Mesendoderm (in vitro differentiated cells): Measurements from ENCODE around the gene ZNF672.

ENCODE experiments used
- DNase-seq: peaks from one replicate; pipeline ENCODE4 v3.0.0; 2013
- H2AK5ac ChIP-seq: 2 replicates; pipeline ENCODE4 v1.6.1; 2013; ENCODE audit warnings: low read length, inconsistent platforms
- H2BK120ac ChIP-seq: 2 replicates; pipeline ENCODE4 v1.6.1; 2013; ENCODE audit warnings: low read depth, mild to moderate bottlenecking, low read length, moderate library complexity, mixed read lengths
- H2BK15ac ChIP-seq: replicated peaks from 2 replicates; pipeline ENCODE4 v1.6.1; 2013; ENCODE audit warnings: low read depth, mild to moderate bottlenecking, moderate library complexity
- H2BK5ac ChIP-seq: 2 replicates; pipeline ENCODE4 v1.6.1; 2013; ENCODE audit warnings: low read length, inconsistent platforms
- H3K18ac ChIP-seq: 2 replicates; pipeline ENCODE4 v1.6.1; 2013; ENCODE audit warnings: mild to moderate bottlenecking, low read length, mixed read lengths
- H3K23ac ChIP-seq: one replicate; pipeline ENCODE4 v1.6.1; 2013; ENCODE audit warnings: low read length
- H3K27ac ChIP-seq: 2 replicates; pipeline ENCODE4 v1.5.1; 2013; ENCODE audit warnings: low read depth, mild to moderate bottlenecking, inconsistent platforms, low read length, moderate library complexity
- H3K27me3 ChIP-seq: 2 replicates; pipeline ENCODE4 v1.6.1; 2013; ENCODE audit warnings: low read length, control low read depth, mild to moderate bottlenecking, inconsistent platforms; ENCODE audit not compliant: insufficient read depth, poor library complexity
- H3K36me3 ChIP-seq: 2 replicates; pipeline ENCODE4 v1.6.1; 2013; ENCODE audit warnings: low read length, inconsistent platforms; ENCODE audit not compliant: control insufficient read depth, insufficient read depth
- H3K4ac ChIP-seq: one replicate; pipeline ENCODE4 v1.6.1; 2013; ENCODE audit warnings: low read depth, mild to moderate bottlenecking, low read length, moderate library complexity
- H3K4me1 ChIP-seq: 2 replicates; pipeline ENCODE4 v1.6.1; 2013; ENCODE audit warnings: low read depth, low read length, inconsistent platforms; ENCODE audit not compliant: control insufficient read depth
- H3K4me2 ChIP-seq: 2 replicates; pipeline ENCODE4 v1.6.1; 2013; ENCODE audit warnings: low read length
- H3K4me3 ChIP-seq: 2 replicates; pipeline ENCODE4 v1.5.1; 2013; ENCODE audit warnings: mild to moderate bottlenecking, low read length
- H3K56ac ChIP-seq: one replicate; pipeline ENCODE4 v1.6.1; 2013; ENCODE audit warnings: low read length
- H3K79me1 ChIP-seq: 2 replicates; pipeline ENCODE4 v1.6.1; 2013; ENCODE audit warnings: low read length, inconsistent platforms
- H3K79me2 ChIP-seq: 2 replicates; pipeline ENCODE4 v1.6.1; 2013; ENCODE audit warnings: mild to moderate bottlenecking, low read length; ENCODE audit not compliant: control insufficient read depth, insufficient read depth
- H3K9ac ChIP-seq: 2 replicates; pipeline ENCODE4 v1.6.1; 2013; ENCODE audit warnings: low read length, inconsistent platforms
- H4K5ac ChIP-seq: one replicate; pipeline ENCODE4 v1.6.1; 2013; ENCODE audit warnings: low read length
- H4K8ac ChIP-seq: one replicate; pipeline ENCODE4 v1.6.1; 2013; ENCODE audit warnings: low read depth, mild to moderate bottlenecking, control low read depth, low read length, moderate library complexity
- WGBS: extraction: QIAGEN DNeasy Blood & Tissue Kit; methylation state at CpG from one replicate; pipeline ENCODE4 v1.1.7; 2013; ENCODE audit warnings: low lambda C conversion rate, missing lambda C conversion rate; ENCODE audit not compliant: insufficient coverage; ENCODE audit errors: extremely low coverage; 5-methylcytosine and 5-hydroxymethylcytosine counted together

The ZNF672 gene

GRCh38 chr1:248858891-248859889, 21.2 kb downstream of the ZNF672 start, which contains the start of gene ZNF692:
TSS of gene ZNF692 (minus strand) at chr1:248859085. CDS start at chr1:248858309, 776 bp downstream.
- Histone ChIP-seq H2BK15ac (no peak within 1 kb of the TSS), H3K79me1 (peaks cover 2% of the 10 kb centered on the region), H2BK5ac (peak within 1 kb of the TSS; percentile 69), H3K4me1 (peaks cover 3% of the 10 kb centered on the region), H3K79me2 (no peaks in the 10 kb centered on the region), H2AK5ac (no peak within 1 kb of the TSS), H3K27ac (peak within 1 kb of the TSS; percentile 30), H4K8ac (peak within 1 kb of the TSS; percentile 69), H3K56ac (peak within 1 kb of the TSS; percentile 98), H3K27me3 (no peaks in the 10 kb centered on the region), H4K5ac (peak within 1 kb of the TSS; percentile 17), H3K36me3 (no peaks in the 10 kb centered on the region), H3K23ac (peak within 1 kb of the TSS; percentile 30), H3K4me2 (peak within 1 kb of the TSS; percentile 77), H3K9ac (peak within 1 kb of the TSS; percentile 97), H2BK120ac (no peak within 1 kb of the TSS), H3K4ac (peak within 1 kb of the TSS; percentile 25), H3K18ac (peak within 1 kb of the TSS; percentile 78), H3K4me3 (peak within 1 kb of the TSS; percentile 78)
- no CpG with 5 or more reads among the region's 62 CpGs for WGBS
- peak; percentile 98 for DNase-seq

GRCh38 chr1:248860007-248860406, 22.0 kb downstream of the ZNF672 start:
- Histone ChIP-seq H3K23ac (no peak overlapping the region), H3K27me3 (no peaks in the 10 kb centered on the region)
- no CpG with 5 or more reads among the region's 4 CpGs for WGBS

GRCh38 chr1:248861616-248862015, 23.6 kb downstream of the ZNF672 start:
- no peak overlapping the region for H3K18ac ChIP-seq
- H4K8ac ChIP-seq, result no peak overlapping the region
- no peak overlapping the region for H3K4me2 ChIP-seq
- no peak overlapping the region for H3K4ac ChIP-seq
- peaks cover 2% of the 10 kb centered on the region for H3K79me1 ChIP-seq
- no peak overlapping the region for H3K4me3 ChIP-seq
- no peak overlapping the region for H2AK5ac ChIP-seq
- H3K36me3 ChIP-seq, result no peaks in the 10 kb centered on the region
- no peak overlapping the region for H2BK15ac ChIP-seq
- H3K23ac ChIP-seq, result no peak overlapping the region
- H2BK120ac ChIP-seq, result no peak overlapping the region
- no CpG with 5 or more reads among the region's 2 CpGs for WGBS
- H2BK5ac ChIP-seq, result no peak overlapping the region
- no peaks in the 10 kb centered on the region for H3K79me2 ChIP-seq
- peaks cover 3% of the 10 kb centered on the region for H3K4me1 ChIP-seq
- no peaks in the 10 kb centered on the region for H3K27me3 ChIP-seq
- no peak overlapping the region for H3K56ac ChIP-seq
- no peak overlapping the region for H4K5ac ChIP-seq
- no peak overlapping the region for H3K27ac ChIP-seq
- H3K9ac ChIP-seq, result no peak overlapping the region
- DNase-seq, result no peak

More at GRCh38 chr1:248860007-248860406, 22.0 kb downstream of the ZNF672 start:
- H3K79me2 ChIP-seq, result no peaks in the 10 kb centered on the region
- H3K27ac ChIP-seq, result no peak overlapping the region
- H3K4me1 ChIP-seq, result peaks cover 3% of the 10 kb centered on the region
- DNase-seq, result no peak
- H2BK5ac ChIP-seq, result no peak overlapping the region
- no peak overlapping the region for H3K9ac ChIP-seq
- no peaks in the 10 kb centered on the region for H3K36me3 ChIP-seq
- no peak overlapping the region for H3K4ac ChIP-seq
- H2BK120ac ChIP-seq, result no peak overlapping the region
- H4K5ac ChIP-seq, result no peak overlapping the region
- H3K56ac ChIP-seq, result no peak overlapping the region
- no peak overlapping the region for H4K8ac ChIP-seq
- no peak overlapping the region for H3K18ac ChIP-seq
- H3K4me2 ChIP-seq, result no peak overlapping the region
- H3K79me1 ChIP-seq, result peaks cover 2% of the 10 kb centered on the region
- H2BK15ac ChIP-seq, result no peak overlapping the region
- H2AK5ac ChIP-seq, result no peak overlapping the region
- no peak overlapping the region for H3K4me3 ChIP-seq

- no peak overlapping the region for H2BK5ac ChIP-seq
- H3K4me2 ChIP-seq, result peak overlapping the region; percentile 93
- no peak for DNase-seq
- no peak overlapping the region for H4K5ac ChIP-seq
- no peaks in the 10 kb centered on the region for H3K79me2 ChIP-seq
- H3K79me1 ChIP-seq, result peaks cover 2% of the 10 kb centered on the region
- H2AK5ac ChIP-seq, result no peak overlapping the region
- no peak overlapping the region for H2BK15ac ChIP-seq
- H3K56ac ChIP-seq, result peak overlapping the region; percentile 88
- H3K18ac ChIP-seq, result no peak overlapping the region
- H3K23ac ChIP-seq, result peak overlapping the region; percentile 60
- peak overlapping the region; percentile 67 for H3K4me3 ChIP-seq
- H3K4me1 ChIP-seq, result peaks cover 3% of the 10 kb centered on the region
- peak overlapping the region; percentile 82 for H3K9ac ChIP-seq
- WGBS, result no CpG with 5 or more reads among the region's 4 CpGs
- H3K27me3 ChIP-seq, result no peaks in the 10 kb centered on the region
- H3K36me3 ChIP-seq, result no peaks in the 10 kb centered on the region
- H3K27ac ChIP-seq, result no peak overlapping the region
- no peak overlapping the region for H2BK120ac ChIP-seq
- H3K4ac ChIP-seq, result no peak overlapping the region
- H4K8ac ChIP-seq, result no peak overlapping the region
Measured at GRCh38 chr1:248862695-248862997, 24.6 kb downstream of the ZNF672 start.

GRCh38 chr1:248862998-248863881, 25.2 kb downstream of the ZNF672 start:
- WGBS, result no CpG with 5 or more reads among the region's 46 CpGs
- peak; percentile 75 for DNase-seq
- H3K4me3 ChIP-seq, result peak overlapping the region; percentile 67
- no peak overlapping the region for H3K27ac ChIP-seq
- no peak overlapping the region for H2BK5ac ChIP-seq
- no peak overlapping the region for H4K8ac ChIP-seq
- no peak overlapping the region for H4K5ac ChIP-seq
- no peak overlapping the region for H3K18ac ChIP-seq
- no peaks in the 10 kb centered on the region for H3K79me1 ChIP-seq
- no peaks in the 10 kb centered on the region for H3K27me3 ChIP-seq
- no peaks in the 10 kb centered on the region for H3K79me2 ChIP-seq
- H3K56ac ChIP-seq, result peak overlapping the region; percentile 88
- H3K4ac ChIP-seq, result no peak overlapping the region
- H2AK5ac ChIP-seq, result no peak overlapping the region
- no peak overlapping the region for H2BK120ac ChIP-seq
- no peak overlapping the region for H2BK15ac ChIP-seq
- H3K36me3 ChIP-seq, result no peaks in the 10 kb centered on the region
- peak overlapping the region; percentile 82 for H3K9ac ChIP-seq
- peak overlapping the region; percentile 80 for H3K23ac ChIP-seq
- peaks cover 3% of the 10 kb centered on the region for H3K4me1 ChIP-seq
- peak overlapping the region; percentile 93 for H3K4me2 ChIP-seq
